Mesenchymal stem cell (in vitro differentiated cells and primary cell): ENCODE data around the gene SMIM35.

ENCODE experiments used
- DNase-seq: peaks from one replicate; pipeline ENCODE4 v3.0.0-alpha.2; 2013
- H2AFZ ChIP-seq: one replicate; pipeline ENCODE4 v1.6.1; 2013; ENCODE audit warnings: low read depth, mild to moderate bottlenecking, control low read depth, inconsistent platforms, low read length, moderate library complexity
- H2AK5ac ChIP-seq: 2 replicates; pipeline ENCODE4 v1.6.1; 2013; ENCODE audit warnings: low read length, moderate library complexity, mild to moderate bottlenecking, inconsistent platforms; ENCODE audit not compliant: severe bottlenecking
- H2BK120ac ChIP-seq: one replicate; pipeline ENCODE4 v1.6.1; 2013; ENCODE audit warnings: low read depth, mild to moderate bottlenecking, inconsistent platforms, low read length, moderate library complexity
- H2BK12ac ChIP-seq, 2 experiments: one replicate each; pipeline ENCODE4 v1.6.1; 2013; ENCODE audit warnings: inconsistent platforms in 2 of 2, low read length in 2 of 2, mild to moderate bottlenecking in 2 of 2, moderate library complexity in 2 of 2, control low read depth in 1 of 2
- H2BK15ac ChIP-seq: one replicate; pipeline ENCODE4 v1.6.1; 2013; ENCODE audit warnings: mild to moderate bottlenecking, low read depth, inconsistent platforms; ENCODE audit not compliant: poor library complexity, severe bottlenecking
- H2BK5ac ChIP-seq: 2 replicates; pipeline ENCODE4 v1.6.1; 2013; ENCODE audit warnings: low read depth, mild to moderate bottlenecking, low read length, control low read depth, inconsistent platforms; ENCODE audit not compliant: poor library complexity, severe bottlenecking
- H3K14ac ChIP-seq, 2 experiments: one replicate each; pipeline ENCODE4 v1.6.1; 2013; ENCODE audit warnings: inconsistent platforms in 2 of 2, low read length in 2 of 2, control low read depth in 1 of 2, mild to moderate bottlenecking in 1 of 2, moderate library complexity in 1 of 2
- H3K18ac ChIP-seq, 2 experiments: one replicate each; pipeline ENCODE4 v1.6.1; 2013; ENCODE audit warnings: inconsistent platforms in 2 of 2, low read length in 2 of 2, control low read depth in 1 of 2, low read depth in 1 of 2, mild to moderate bottlenecking in 1 of 2
- H3K23ac ChIP-seq, 2 experiments: one replicate each; pipeline ENCODE4 v1.6.1; 2013; ENCODE audit warnings: inconsistent platforms in 2 of 2, low read length in 2 of 2, mild to moderate bottlenecking in 2 of 2, moderate library complexity in 2 of 2, control low read depth in 1 of 2
- H3K27ac ChIP-seq: 2 replicates; pipeline ENCODE4 v1.5.1; 2013; ENCODE audit warnings: mild to moderate bottlenecking, moderate library complexity, low read length, control low read depth, inconsistent platforms; ENCODE audit not compliant: poor library complexity, severe bottlenecking
- H3K27me3 ChIP-seq, 2 experiments: 2 replicates each; pipeline versions ENCODE4 v1.6.1 to v1.7.0; 2013; ENCODE audit warnings: low read length in 2 of 2, mild to moderate bottlenecking in 2 of 2, moderate library complexity in 2 of 2, control low read depth in 1 of 2, inconsistent platforms in 1 of 2; ENCODE audit not compliant: control insufficient read depth in 1 of 2, insufficient read depth in 1 of 2
- H3K36me3 ChIP-seq, 2 experiments: 2 replicates each; pipeline versions ENCODE4 v1.6.1 to v1.7.0; 2013; ENCODE audit warnings: low read length in 2 of 2, control low read depth in 1 of 2, inconsistent platforms in 1 of 2, low read depth in 1 of 2, mild to moderate bottlenecking in 1 of 2; ENCODE audit not compliant: insufficient read depth in 2 of 2, control insufficient read depth in 1 of 2
- H3K4ac ChIP-seq, 2 experiments: one replicate each; pipeline ENCODE4 v1.6.1; 2013; ENCODE audit warnings: inconsistent platforms in 2 of 2, low read length in 2 of 2, mild to moderate bottlenecking in 2 of 2, moderate library complexity in 2 of 2, control low read depth in 1 of 2, low read depth in 1 of 2
- H3K4me1 ChIP-seq: 2 replicates; pipeline ENCODE4 v1.6.1; 2013; ENCODE audit warnings: low read depth, low read length, control low read depth; ENCODE audit not compliant: control insufficient read depth, insufficient read depth
- H3K4me2 ChIP-seq: 2 replicates; pipeline ENCODE4 v1.6.1; 2013; ENCODE audit warnings: low read length, mild to moderate bottlenecking, inconsistent platforms; ENCODE audit not compliant: poor library complexity, severe bottlenecking
- H3K4me3 ChIP-seq, 2 experiments: 2 replicates each; pipeline versions ENCODE4 v1.5.1 to v1.7.0; 2013; ENCODE audit warnings: low read length in 2 of 2, mild to moderate bottlenecking in 2 of 2, control low read depth in 1 of 2, low read depth in 1 of 2; ENCODE audit not compliant: insufficient read depth in 1 of 2
- H3K79me1 ChIP-seq: replicated peaks from 2 replicates; pipeline ENCODE4 v1.6.1; 2013; ENCODE audit warnings: mild to moderate bottlenecking, control low read depth, low read length, inconsistent platforms; ENCODE audit not compliant: poor library complexity, severe bottlenecking
- H3K9ac ChIP-seq: 2 replicates; pipeline ENCODE4 v1.7.0; 2013; ENCODE audit warnings: mild to moderate bottlenecking, low read length, moderate library complexity
- H3K9me3 ChIP-seq: 2 replicates; pipeline ENCODE4 v1.7.0; 2013; ENCODE audit warnings: mild to moderate bottlenecking, low read length; ENCODE audit not compliant: control insufficient read depth
- H4K8ac ChIP-seq: one replicate; pipeline ENCODE4 v1.6.1; 2013; ENCODE audit warnings: inconsistent platforms, mild to moderate bottlenecking, low read length, moderate library complexity
- H4K91ac ChIP-seq: one replicate; pipeline ENCODE4 v1.6.1; 2013; ENCODE audit warnings: mild to moderate bottlenecking, low read length, inconsistent platforms
- WGBS: methylation state at CpG from one replicate; pipeline ENCODE4 v1.1.7; 2013; ENCODE audit warnings: mixed read lengths; 5-methylcytosine and 5-hydroxymethylcytosine counted together

SMIM35 gene

DNA sequence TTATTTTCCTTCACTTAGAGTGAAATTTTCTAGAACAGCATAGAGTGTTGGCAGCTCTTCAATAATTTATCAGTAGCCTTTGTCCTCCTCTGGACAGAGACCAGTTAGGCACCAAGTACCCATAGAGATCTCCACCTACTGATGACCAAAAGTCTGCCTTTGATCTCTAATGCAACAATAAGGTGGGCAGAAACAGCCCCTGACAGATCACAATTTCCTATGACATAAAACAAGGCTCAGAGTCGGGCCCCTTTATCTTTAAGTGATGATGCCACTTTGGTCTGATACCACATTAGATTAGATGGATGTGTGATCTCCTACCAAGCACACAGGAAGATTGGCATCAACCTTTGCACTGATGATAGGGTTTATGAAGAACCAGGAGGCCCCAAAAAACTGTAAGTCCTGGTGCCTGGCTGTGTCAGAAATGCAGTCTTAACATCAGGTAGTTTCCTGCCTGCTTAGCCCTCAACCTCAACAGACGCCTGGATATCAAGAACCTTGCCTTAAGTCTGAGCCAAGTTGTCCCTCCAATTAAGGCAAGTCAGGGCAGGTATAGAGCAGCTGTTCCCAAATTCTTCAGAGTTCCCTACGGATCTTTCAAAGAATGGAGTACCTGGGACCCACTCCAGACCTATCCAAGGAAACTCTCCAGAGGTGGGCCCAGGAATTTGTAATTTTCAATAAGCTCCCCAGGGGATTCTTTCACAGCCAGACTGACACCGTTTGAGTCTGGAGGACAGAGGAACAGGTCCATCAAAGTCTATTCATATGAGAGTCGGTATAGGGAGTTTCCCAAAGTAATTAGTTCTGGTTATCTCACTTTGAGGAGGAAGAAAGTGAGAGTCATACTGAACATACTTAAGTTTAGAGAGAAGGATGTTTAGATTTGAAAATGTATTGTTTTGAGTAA is 40.5 kb downstream of the SMIM35 start:
- H3K27me3 ChIP-seq: peaks cover 40 to 48% of the 10 kb centered on the region in 2 experiments
- no peak overlapping the region for H2BK5ac ChIP-seq
- H3K9me3 ChIP-seq: no peaks in the 10 kb centered on the region
- H2BK120ac ChIP-seq: no peak overlapping the region
- DNase-seq: no peak
- H3K9ac ChIP-seq: no peak overlapping the region
- no peak overlapping the region for H3K18ac ChIP-seq
- H2BK15ac ChIP-seq: no peak overlapping the region
- no peak overlapping the region for H3K4me2 ChIP-seq
- 52% methylated on average over 4 of the region's 5 CpGs for WGBS
- H4K8ac ChIP-seq: no peak overlapping the region
- no peak overlapping the region for H4K91ac ChIP-seq
- H3K4me1 ChIP-seq: no peaks in the 10 kb centered on the region
- H2AK5ac ChIP-seq: no peak overlapping the region
- H3K4me3 ChIP-seq: no peak overlapping the region
- H3K79me1 ChIP-seq: no peaks in the 10 kb centered on the region
- H3K36me3 ChIP-seq: no peaks in the 10 kb centered on the region
- no peak overlapping the region for H3K27ac ChIP-seq
- no peak overlapping the region for H2AFZ ChIP-seq
- no peak overlapping the region for H3K23ac ChIP-seq
- no peak overlapping the region for H2BK12ac ChIP-seq
- no peak overlapping the region for H3K14ac ChIP-seq
- no peak overlapping the region for H3K4ac ChIP-seq

DNA sequence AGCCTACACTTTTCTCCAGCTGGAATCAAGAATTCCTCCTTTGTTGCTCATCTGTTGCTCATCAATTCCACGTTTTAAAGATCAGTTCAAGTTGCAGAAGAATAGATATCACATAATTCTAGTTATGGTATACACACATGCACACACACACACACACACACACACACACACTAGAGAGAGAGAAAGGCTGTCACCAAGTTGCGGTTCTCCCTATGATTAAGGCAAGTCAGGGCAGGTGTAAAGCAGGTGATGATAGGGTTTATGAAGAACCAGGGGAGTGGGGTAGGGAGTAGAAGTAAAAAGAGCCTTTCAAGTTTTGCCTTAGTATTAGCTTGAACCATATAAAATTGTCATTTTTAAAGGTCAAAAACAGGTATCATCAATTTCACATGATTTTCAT is 41.6 kb downstream of the SMIM35 start:
- no peak overlapping the region for H3K27ac ChIP-seq
- H2BK5ac ChIP-seq: no peak overlapping the region
- H3K9me3 ChIP-seq: no peaks in the 10 kb centered on the region
- no peak overlapping the region for H2AK5ac ChIP-seq
- no peak overlapping the region for H3K18ac ChIP-seq
- H2BK12ac ChIP-seq: no peak overlapping the region
- H3K14ac ChIP-seq: no peak overlapping the region
- no peaks in the 10 kb centered on the region for H3K36me3 ChIP-seq
- no peak overlapping the region for H3K4me3 ChIP-seq
- no peak overlapping the region for H2AFZ ChIP-seq
- WGBS: no CpG with 5 or more reads among the region's 2 CpGs
- H3K23ac ChIP-seq: no peak overlapping the region
- no peak overlapping the region for H2BK120ac ChIP-seq
- H2BK15ac ChIP-seq: no peak overlapping the region
- H3K27me3 ChIP-seq: peaks cover 30 to 41% of the 10 kb centered on the region in 2 experiments
- H3K79me1 ChIP-seq: no peaks in the 10 kb centered on the region
- no peak for DNase-seq
- H3K4me1 ChIP-seq: no peaks in the 10 kb centered on the region
- H3K4me2 ChIP-seq: no peak overlapping the region
- no peak overlapping the region for H4K8ac ChIP-seq
- H3K4ac ChIP-seq: no peak overlapping the region
- no peak overlapping the region for H4K91ac ChIP-seq
- no peak overlapping the region for H3K9ac ChIP-seq

DNA sequence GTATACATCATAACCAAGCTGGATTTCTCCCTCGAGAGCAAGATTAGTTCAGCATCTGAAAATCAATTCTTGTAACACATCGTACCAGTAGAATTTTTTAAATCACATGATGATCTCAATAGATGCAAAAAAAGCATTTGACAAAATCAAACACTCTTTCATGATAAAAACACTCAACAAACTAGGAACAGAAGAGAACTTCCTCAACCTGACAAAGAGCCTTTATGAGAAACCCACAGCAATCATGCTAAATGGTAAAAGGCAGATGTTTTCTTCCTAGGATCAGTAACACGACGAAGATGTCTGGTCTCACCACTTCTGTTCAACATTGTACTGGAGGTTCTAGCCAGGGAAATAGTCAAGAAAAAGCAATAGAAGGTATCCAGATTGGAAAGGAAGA is 44.0 kb downstream of the SMIM35 start:
- Histone ChIP-seq H2BK5ac (no peak overlapping the region), H3K27ac (no peak overlapping the region), H2BK120ac (no peak overlapping the region), H3K9me3 (no peaks in the 10 kb centered on the region), H3K18ac (no peak overlapping the region), H3K9ac (no peak overlapping the region), H3K36me3 (no peaks in the 10 kb centered on the region), H3K4me3 (no peak overlapping the region), H3K79me1 (no peaks in the 10 kb centered on the region), H4K91ac (no peak overlapping the region), H2BK15ac (no peak overlapping the region), H3K14ac (no peak overlapping the region), H3K27me3 (peaks cover 30 to 36% of the 10 kb centered on the region in 2 experiments), H3K23ac (no peak overlapping the region), H2AFZ (no peak overlapping the region), H3K4me2 (no peak overlapping the region), H3K4ac (no peak overlapping the region), H3K4me1 (no peaks in the 10 kb centered on the region), H4K8ac (no peak overlapping the region), H2BK12ac (no peak overlapping the region), H2AK5ac (no peak overlapping the region)
- WGBS: 65% methylated on average over 4 of the region's 4 CpGs
- DNase-seq: no peak

DNA sequence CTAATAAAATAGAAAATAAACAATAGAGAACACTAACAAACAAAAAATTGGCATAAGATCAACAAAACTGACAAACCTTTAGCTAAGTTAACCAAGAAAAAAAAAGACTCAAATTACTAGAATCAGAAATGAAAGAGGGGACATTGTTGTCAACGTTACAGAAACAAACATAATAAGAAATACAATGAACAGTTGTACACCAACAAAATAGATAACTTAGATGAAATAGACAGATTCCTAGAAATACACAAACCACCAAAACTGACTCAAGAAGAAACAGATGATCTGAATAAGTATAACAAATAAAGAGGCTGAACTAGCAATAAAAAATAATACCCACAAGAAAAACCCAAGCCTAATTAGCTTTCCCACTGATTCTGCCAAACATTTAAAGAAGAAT is 44.6 kb downstream of the SMIM35 start:
- H2AFZ ChIP-seq: no peak overlapping the region
- H4K91ac ChIP-seq: no peak overlapping the region
- no peak overlapping the region for H2BK15ac ChIP-seq
- H3K4me3 ChIP-seq: no peak overlapping the region
- no peaks in the 10 kb centered on the region for H3K4me1 ChIP-seq
- H3K9ac ChIP-seq: no peak overlapping the region
- H2BK120ac ChIP-seq: no peak overlapping the region
- no peaks in the 10 kb centered on the region for H3K9me3 ChIP-seq
- no peak overlapping the region for H3K4ac ChIP-seq
- no peak overlapping the region for H3K18ac ChIP-seq
- no peaks in the 10 kb centered on the region for H3K79me1 ChIP-seq
- no CpG with 5 or more reads among the region's 1 CpG for WGBS
- H3K27ac ChIP-seq: no peak overlapping the region
- H2AK5ac ChIP-seq: no peak overlapping the region
- DNase-seq: no peak
- H3K4me2 ChIP-seq: no peak overlapping the region
- no peaks in the 10 kb centered on the region for H3K36me3 ChIP-seq
- no peak overlapping the region for H3K14ac ChIP-seq
- no peak overlapping the region for H2BK12ac ChIP-seq
- no peak overlapping the region for H2BK5ac ChIP-seq
- H3K27me3 ChIP-seq: peaks cover 23 to 34% of the 10 kb centered on the region in 2 experiments
- H4K8ac ChIP-seq: no peak overlapping the region
- H3K23ac ChIP-seq: no peak overlapping the region
